ENCODE data around the gene RBMS1. TPM values are rescaled to one million over a fixed set of nuclear protein-coding genes. Genes with fewer than 3 reads are reported as not detected.

Gene RBMS1
- total RNA-seq, 1 donor from 2014 or later: 102 TPM

DNA sequence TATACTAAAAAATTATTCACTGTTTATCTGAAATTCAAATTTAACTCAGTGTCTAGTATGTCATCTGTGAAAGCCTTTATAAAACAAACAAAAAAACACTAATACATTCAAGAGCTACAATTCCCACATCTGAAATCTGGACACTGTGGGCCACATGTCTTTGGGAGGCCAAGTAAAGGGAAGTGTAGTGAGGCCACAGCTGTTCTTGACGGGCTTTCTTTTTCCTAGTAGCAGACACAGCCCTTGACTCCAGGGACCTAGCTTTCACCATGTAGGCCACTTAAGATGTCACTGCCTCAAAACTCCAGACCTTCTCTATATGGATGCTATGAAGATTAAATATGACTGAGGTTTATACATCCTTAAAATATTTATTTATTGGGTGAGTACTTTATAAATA lies 91.1 kb downstream of the RBMS1 start:
- peaks cover 68% of the 10 kb centered on the region for H3K4me1 ChIP-seq
- no peaks in the 10 kb centered on the region for H3K9me3 ChIP-seq
- H3K36me3 ChIP-seq: no peaks in the 10 kb centered on the region
- peak overlapping the region; percentile 18 for H3K27ac ChIP-seq
- TF ChIP-seq CTCF (IDR thresholded peaks at IDR 0.05): no peak
- intact Hi-C loops (cut with DNase I): no loop called here
- DNase-seq (no peak), ATAC-seq (peak; percentile 13)
- H3K4me3 ChIP-seq: no peak overlapping the region
- no peaks in the 10 kb centered on the region for H3K27me3 ChIP-seq

- H3K27ac ChIP-seq: no peak overlapping the region
Measured at GRCh38 chr2:160401895-160402294, 91.7 kb downstream of the RBMS1 start.

GRCh38 chr2:160399880-160400279 lies 93.7 kb downstream of the RBMS1 start:
- no peak overlapping the region for H3K27ac ChIP-seq

More at GRCh38 chr2:160401895-160402294, 91.7 kb downstream of the RBMS1 start:
- ATAC-seq: no peak
- no peak overlapping the region for H3K4me3 ChIP-seq
- no peaks in the 10 kb centered on the region for H3K9me3 ChIP-seq
- TF ChIP-seq CTCF (IDR thresholded peaks at IDR 0.05): no peak
- intact Hi-C loops (cut with DNase I): no loop called here
- H3K27me3 ChIP-seq: no peaks in the 10 kb centered on the region
- no peak for DNase-seq
- H3K36me3 ChIP-seq: no peaks in the 10 kb centered on the region
- peaks cover 74% of the 10 kb centered on the region for H3K4me1 ChIP-seq

DNA sequence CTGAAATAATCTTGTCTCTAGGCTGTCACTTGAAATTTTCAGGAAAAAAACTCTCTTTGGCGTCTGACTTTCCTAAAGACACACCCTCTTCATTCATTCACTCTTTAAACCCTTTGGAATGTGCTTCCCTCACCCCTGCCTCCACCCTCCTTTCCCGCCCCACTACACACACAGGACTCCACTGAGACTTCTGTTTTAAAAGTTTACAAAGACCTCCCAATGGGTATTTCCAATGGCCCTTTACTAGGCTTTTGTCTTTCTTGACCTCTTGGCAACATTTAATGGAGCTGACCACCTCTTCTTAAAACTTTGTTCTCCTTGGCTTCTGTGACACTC lies 96.1 kb downstream of the RBMS1 start:
- intact Hi-C loops (cut with DNase I): no loop called here
- no peak overlapping the region for H3K27ac ChIP-seq
- no peaks in the 10 kb centered on the region for H3K9me3 ChIP-seq
- no peak overlapping the region for H3K4me3 ChIP-seq
- DNase-seq: no peak
- ATAC-seq: peak; percentile 66
- peaks cover 52% of the 10 kb centered on the region for H3K4me1 ChIP-seq
- TF ChIP-seq CTCF (IDR thresholded peaks at IDR 0.05): no peak
- H3K27me3 ChIP-seq: no peaks in the 10 kb centered on the region
- H3K36me3 ChIP-seq: no peaks in the 10 kb centered on the region

More at GRCh38 chr2:160399880-160400279, 93.7 kb downstream of the RBMS1 start:
- Histone ChIP-seq H3K9me3 (no peaks in the 10 kb centered on the region), H3K36me3 (no peaks in the 10 kb centered on the region), H3K4me1 (peaks cover 63% of the 10 kb centered on the region), H3K27me3 (no peaks in the 10 kb centered on the region), H3K4me3 (no peak overlapping the region)
- ATAC-seq (peak; percentile 33), DNase-seq (no peak)
- intact Hi-C loops (cut with DNase I): no loop called here
- no peak for TF ChIP-seq CTCF (IDR thresholded peaks at IDR 0.05)

DNA sequence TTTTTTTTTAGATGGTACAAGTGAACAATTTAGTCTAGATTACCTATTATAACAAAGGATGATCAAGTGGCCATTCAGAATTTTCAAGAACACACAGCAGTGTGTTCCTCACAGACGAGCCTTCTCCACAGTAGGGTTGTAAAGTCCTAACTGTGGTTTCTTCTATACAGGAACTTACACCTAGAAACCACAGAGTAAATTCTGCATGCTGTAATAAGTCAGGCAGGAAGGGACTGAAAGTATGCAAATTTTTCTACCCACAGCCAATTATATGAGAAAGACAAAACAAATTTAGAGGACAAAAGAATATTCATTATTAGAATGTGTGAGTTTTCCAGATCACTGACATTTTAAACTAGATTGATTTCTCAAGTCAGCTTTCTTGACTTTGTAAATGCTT lies 99.5 kb downstream of the RBMS1 start:
- ATAC-seq: peak; percentile 78
- H3K27ac ChIP-seq: no peak overlapping the region

More for the DNA sequence above, 99.5 kb downstream of the RBMS1 start:
- DNase-seq: no peak
- H3K27me3 ChIP-seq: no peaks in the 10 kb centered on the region
- H3K9me3 ChIP-seq: no peaks in the 10 kb centered on the region
- no peak overlapping the region for H3K4me3 ChIP-seq
- intact Hi-C loops (cut with DNase I): no loop called here
- no peak for TF ChIP-seq CTCF (IDR thresholded peaks at IDR 0.05)
- H3K4me1 ChIP-seq: peaks cover 61% of the 10 kb centered on the region
- no peaks in the 10 kb centered on the region for H3K36me3 ChIP-seq

Data from upper lobe of right lung (tissue), 1 donor.